22Rv1 (cell line): ENCODE data around the gene TSSC4.

Source experiments
- CTCF ChIP-seq: fragments of 450-650 bp; IDR thresholded peaks from 2 replicates; pipeline ENCODE4 v1.5.1; 2017; ENCODE audit warnings: mild to moderate bottlenecking
- ZFX ChIP-seq: fragments of 450-650 bp; IDR thresholded peaks from 2 replicates; pipeline ENCODE4 v1.6.1; 2017; ENCODE audit warnings: antibody characterized with exemption, borderline replicate concordance

GRCh38 chr11:2359557-2359956 lies 41.0 kb upstream of the TSSC4 start:
- TF ChIP-seq ZFX: no peak
- TF ChIP-seq CTCF: no peak
